ENCODE data around the gene EFCAB12.
"Not testable (repeated sequence)": the region's sequence is repeated elsewhere in the genome, so short reads cannot be mapped to it uniquely, and the experiment has no call there.

Gene EFCAB12

DNA sequence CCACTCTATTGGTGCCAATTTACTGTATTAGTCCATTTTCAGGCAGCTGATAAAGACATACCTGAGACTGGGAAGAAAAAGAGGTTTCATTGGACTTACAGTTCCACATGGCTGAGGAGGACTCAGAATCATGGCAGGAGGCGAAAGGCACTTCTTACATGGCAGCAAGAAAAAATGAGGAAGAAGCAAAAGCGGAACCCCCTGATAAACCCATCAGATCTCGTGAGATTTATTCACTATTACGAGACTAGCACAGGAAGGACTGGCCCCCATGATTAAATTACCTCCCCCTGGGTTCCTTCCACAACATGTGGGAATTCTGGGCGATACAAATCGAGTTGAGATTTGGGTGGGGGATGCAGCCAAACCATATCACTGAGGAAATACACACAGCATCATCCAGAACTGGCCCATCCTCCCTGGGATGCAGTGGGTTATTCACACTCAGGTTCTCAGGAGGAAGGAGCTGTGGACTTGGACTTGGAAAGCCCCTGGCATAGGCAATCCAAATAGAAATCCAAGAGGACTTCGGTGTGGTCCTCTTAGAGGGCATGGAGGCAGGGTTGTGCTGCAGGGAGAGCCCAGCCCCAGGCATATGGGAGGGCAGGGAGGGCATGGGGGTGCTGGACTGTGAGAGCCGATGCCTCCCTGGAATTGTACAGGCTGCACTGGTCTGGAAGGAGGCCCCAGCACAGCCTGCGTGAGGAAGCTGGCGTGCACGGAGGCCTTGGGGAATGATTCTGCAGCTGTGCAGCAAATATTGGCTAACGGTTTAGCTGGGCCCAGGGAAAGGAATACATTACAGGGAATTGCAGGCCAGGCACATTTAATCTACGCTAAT is 62.9 kb downstream of the EFCAB12 start:
- no peak for DNase-seq (ENCODE audit: low read depth)

DNA sequence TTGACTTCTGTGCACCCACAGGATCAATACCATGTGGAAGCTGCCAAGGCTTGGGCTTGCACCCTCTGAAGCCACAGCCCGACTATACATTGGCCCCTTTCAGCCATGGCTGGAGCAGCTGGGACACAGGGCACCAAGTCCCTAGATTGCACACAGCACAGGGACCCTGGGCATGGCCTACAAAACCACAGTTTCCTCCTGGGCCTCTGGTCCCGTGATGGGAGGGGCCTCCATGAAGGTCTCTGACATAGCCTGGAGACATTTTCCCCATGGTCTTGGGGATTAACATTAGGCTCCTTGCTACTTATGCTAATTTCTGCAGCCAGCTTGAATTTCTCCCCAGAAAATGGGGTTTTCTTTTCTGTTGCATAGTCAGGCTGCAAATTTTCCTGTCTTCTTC is 63.6 kb downstream of the EFCAB12 start:
- not testable (repeated sequence) for DNase-seq (ENCODE audit: low read depth)

DNA sequence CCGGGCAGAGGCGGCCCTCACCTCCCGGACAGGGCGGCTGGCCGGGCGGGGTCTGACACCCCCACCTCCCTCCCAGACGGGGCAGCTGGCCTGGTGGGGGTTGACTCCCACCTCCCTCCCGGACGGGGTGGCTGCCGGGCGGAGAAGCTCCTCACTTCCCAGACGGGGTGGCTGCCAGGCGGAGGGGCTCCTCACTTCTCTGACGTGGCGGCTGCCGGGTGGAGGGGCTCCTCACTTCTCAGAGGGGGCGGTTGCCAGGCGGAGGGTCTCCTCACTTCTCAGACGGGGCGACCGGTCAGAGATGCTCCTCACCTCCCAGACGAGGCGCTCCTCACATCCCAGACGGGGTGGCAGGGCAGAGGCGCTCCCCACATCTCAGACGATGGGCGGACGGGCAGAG is 65.1 kb downstream of the EFCAB12 start:
- not testable (repeated sequence) for DNase-seq (ENCODE audit: low read depth)

GRCh38 chr3:129360705-129361460 is 67.6 kb downstream of the EFCAB12 start:
- DNase-seq (ENCODE audit: low read depth), result no peak

DNA sequence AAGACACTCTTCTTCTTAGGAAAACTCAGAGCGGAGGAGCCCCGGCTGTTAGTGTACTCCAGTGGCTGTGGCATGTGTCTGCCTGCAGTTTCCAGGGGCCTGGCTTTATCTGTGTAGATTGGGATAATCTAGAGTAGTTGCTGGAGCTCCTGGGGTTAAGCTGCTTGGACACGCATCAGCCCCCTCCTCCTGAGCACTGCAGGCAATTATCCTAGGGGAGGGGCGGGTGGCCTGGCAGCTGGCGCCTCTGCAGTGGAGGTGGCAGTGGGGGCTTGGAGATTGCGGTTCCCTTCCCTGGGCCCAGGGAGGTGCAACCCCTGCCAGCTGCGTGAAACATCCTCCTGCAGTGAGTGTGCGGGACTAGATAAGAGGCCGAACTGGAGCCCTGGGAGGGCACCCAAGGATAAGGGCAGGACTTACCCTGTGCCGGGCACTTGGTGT is 68.2 kb downstream of the EFCAB12 start:
- no peak for DNase-seq (ENCODE audit: low read depth)

- no peak for DNase-seq (ENCODE audit: low read depth)
Observed at GRCh38 chr3:129358772-129359371, 69.6 kb downstream of the EFCAB12 start.

- DNase-seq (ENCODE audit: low read depth), result no peak
Observed at GRCh38 chr3:129358177-129358771, 70.2 kb downstream of the EFCAB12 start.

DNA sequence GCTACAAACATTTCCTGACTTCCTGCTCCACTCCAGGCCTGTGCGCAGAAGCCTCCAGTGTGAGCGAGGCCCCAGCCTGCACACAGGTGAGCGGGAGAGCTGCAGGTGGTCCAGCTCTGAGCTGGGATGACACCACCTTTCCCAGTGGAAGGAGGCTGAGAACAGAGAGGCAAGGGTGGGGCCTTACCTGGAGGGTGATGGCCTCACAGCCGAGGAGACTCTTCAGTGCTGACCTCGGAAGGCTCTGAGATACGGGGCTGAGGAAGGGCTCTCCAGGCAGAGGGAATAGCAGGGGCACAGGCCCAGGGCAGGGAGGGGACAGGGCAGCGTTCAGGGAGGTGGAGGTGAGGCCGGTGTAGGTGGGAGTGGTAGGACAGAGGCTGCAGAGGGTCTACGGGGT is 70.8 kb downstream of the EFCAB12 start:
- DNase-seq (ENCODE audit: low read depth), result no peak

- DNase-seq (ENCODE audit: low read depth), result no peak
Observed at GRCh38 chr3:129356756-129357425, 71.5 kb downstream of the EFCAB12 start.

- DNase-seq (ENCODE audit: low read depth), result no peak
Observed at GRCh38 chr3:129353589-129353941, 74.9 kb downstream of the EFCAB12 start.

GRCh38 chr3:129352650-129353588 is 75.5 kb downstream of the EFCAB12 start:
- no peak for DNase-seq (ENCODE audit: low read depth)

DNA sequence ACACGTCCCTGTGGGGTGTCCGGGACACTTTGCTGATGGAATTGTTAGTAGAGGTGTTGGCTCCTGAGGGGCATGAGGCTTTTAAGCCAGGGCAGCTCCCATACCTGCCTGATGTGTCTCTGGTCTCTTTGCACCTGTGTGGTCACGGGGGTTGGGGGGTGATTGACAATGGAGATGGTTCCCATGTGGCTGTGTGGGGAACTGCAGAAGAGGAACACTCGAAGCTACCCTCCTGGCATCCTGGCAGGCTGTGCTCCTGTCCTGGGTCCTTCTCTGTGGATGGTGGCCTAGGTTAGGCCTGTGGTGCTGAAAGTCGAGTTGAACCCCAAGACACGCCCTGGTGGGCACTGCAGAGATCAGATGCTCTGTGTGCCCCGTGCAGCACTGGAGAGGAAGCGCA is 76.4 kb downstream of the EFCAB12 start:
- no peak for DNase-seq (ENCODE audit: low read depth)

Measured in activated gamma-delta T cell treated with anti-CD3 and anti-CD28 coated beads, Interleukin-2, amount 50 U/mL, for 16 hours (primary cell).